Measurements from ENCODE around the gene ERC2. TPM values are rescaled to one million over a fixed set of nuclear protein-coding genes. Genes with fewer than 3 reads are reported as not detected.

Gene ERC2
- total and polyA plus RNA-seq, 12 donors, result 0.22 to 4.2 (median 1.7) TPM

DNA sequence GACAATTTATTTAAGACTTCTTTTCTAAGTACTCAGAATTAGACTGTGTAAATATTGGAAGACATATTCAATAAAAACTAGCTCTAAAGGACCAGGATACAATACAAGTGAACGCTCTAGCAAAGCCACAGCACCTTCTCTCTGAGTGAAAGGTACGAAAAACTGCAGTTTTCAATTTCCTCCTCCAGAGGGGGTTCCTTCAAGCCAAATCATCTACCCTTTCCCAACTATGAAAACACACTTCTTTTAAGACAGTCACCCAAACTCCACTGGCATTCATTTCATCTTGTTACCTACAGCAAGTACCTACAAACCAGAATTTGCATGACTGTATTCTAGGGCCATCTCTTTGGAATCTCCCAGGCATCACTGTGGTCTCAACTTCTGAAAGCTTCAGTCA, 165.8 kb downstream of the ERC2 start:
- no peak overlapping the region for H3K4me3 ChIP-seq
- intact Hi-C loops (cut with DNase I), result no loop called here
- H3K4me1 ChIP-seq, result no peaks in the 10 kb centered on the region
- H3K27me3 ChIP-seq, result no peaks in the 10 kb centered on the region
- TF ChIP-seq, protein P1, sequence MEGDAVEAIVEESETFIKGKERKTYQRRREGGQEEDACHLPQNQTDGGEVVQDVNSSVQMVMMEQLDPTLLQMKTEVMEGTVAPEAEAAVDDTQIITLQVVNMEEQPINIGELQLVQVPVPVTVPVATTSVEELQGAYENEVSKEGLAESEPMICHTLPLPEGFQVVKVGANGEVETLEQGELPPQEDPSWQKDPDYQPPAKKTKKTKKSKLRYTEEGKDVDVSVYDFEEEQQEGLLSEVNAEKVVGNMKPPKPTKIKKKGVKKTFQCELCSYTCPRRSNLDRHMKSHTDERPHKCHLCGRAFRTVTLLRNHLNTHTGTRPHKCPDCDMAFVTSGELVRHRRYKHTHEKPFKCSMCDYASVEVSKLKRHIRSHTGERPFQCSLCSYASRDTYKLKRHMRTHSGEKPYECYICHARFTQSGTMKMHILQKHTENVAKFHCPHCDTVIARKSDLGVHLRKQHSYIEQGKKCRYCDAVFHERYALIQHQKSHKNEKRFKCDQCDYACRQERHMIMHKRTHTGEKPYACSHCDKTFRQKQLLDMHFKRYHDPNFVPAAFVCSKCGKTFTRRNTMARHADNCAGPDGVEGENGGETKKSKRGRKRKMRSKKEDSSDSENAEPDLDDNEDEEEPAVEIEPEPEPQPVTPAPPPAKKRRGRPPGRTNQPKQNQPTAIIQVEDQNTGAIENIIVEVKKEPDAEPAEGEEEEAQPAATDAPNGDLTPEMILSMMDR (IDR thresholded peaks at IDR 0.05), result peak in 1 of 9 donors; percentile 21
- no peaks in the 10 kb centered on the region for H3K36me3 ChIP-seq
- DNase-seq (no peak), ATAC-seq (no peak)
- H3K9me3 ChIP-seq, result no peaks in the 10 kb centered on the region
- 83 to 89% methylated on average over 2 of the region's 2 CpGs for WGBS, 2 donors
- H3K27ac ChIP-seq, result no peak overlapping the region

DNA sequence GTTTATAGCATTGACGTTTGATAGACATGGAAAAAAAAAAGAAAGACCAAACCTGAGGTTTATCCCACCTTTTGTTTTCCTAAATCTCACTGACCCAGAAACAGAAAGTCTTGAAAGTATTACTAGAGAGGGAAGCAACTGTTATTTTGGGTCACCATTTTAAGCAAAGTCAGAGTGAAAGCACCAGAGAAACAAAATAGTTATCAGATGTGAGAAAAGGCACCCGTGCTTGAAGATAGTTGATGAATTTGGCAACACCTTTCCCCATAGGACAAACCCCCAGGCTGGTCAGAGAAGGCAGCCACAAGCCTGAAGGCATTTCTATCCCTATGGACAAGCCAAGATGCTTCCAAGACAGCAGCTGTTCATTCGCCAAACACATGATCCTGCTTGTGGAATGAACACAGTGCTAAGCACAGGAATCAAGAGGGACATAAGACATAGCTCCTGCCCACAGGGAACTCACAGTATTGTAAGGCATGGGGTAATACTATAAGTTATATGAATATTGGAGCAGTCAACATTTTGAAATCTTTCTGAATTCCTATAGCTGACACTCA, 170.9 kb downstream of the ERC2 start:
- WGBS, 2 donors, result 65 to 74% methylated on average over 3 of the region's 3 CpGs
- intact Hi-C loops (cut with DNase I), result no loop called here
- Histone ChIP-seq H3K27ac (no peak overlapping the region), H3K27me3 (no peaks in the 10 kb centered on the region), H3K4me1 (no peaks in the 10 kb centered on the region), H3K4me3 (no peak overlapping the region), H3K36me3 (no peaks in the 10 kb centered on the region), H3K9me3 (no peaks in the 10 kb centered on the region)
- TF ChIP-seq, protein P1 (IDR thresholded peaks at IDR 0.05), result no peak
- no peak for ATAC-seq
- no peak for DNase-seq

DNA sequence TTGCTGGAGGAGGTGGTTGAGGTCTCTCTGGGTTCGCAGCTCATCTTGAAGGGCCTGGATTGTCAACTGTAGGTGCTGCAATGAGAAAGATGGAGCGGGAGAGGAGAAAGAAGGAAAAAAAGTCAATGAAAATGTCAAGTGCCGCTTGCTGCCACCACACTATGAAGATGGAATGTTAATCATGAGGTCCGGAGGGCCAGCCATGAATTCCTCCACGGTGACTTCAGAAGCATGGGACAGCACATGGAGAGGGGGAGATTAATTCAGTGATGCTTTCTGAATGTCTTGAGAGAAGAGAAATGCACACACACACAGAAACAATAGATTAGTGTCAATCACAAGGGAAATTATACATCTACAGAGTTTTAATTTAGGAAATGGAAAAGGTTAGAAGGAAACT, 171.9 kb downstream of the ERC2 start:
- DNase-seq, result no peak
- 62 to 70% methylated on average over 5 of the region's 5 CpGs for WGBS, 2 donors
- intact Hi-C loops (cut with DNase I), result no loop called here

DNA sequence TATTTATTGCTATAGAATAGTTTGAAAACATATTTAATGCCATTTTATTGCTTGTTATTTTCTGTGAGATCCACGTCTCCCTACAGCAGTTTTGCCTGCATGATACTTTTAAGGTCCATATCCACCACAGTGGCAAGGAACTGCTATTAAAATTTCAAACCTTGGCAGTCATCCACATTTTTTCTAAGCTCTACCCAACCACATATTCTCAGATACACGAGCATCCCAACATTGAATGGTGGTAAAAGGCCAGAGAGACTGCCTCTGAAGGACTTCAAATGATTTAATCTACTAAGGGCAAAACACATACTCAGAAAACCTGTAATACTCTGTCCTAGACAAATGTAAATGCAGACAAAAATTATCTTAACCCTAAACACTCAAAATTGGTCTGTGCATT, 173.1 kb downstream of the ERC2 start:
- Histone ChIP-seq H3K9me3 (no peaks in the 10 kb centered on the region), H3K4me3 (no peak overlapping the region), H3K36me3 (no peaks in the 10 kb centered on the region), H3K27me3 (no peaks in the 10 kb centered on the region), H3K27ac (no peak overlapping the region), H3K4me1 (no peaks in the 10 kb centered on the region)
- TF ChIP-seq, protein P1 (IDR thresholded peaks at IDR 0.05), result no peak
- WGBS, 2 donors, result 45 to 60% methylated on average over 2 of the region's 2 CpGs
- ATAC-seq, result no peak
- intact Hi-C loops (cut with DNase I), result no loop called here
- DNase-seq, result no peak

More for the DNA sequence above, 171.9 kb downstream of the ERC2 start:
- Histone ChIP-seq H3K4me3 (no peak overlapping the region), H3K36me3 (no peaks in the 10 kb centered on the region), H3K27me3 (no peaks in the 10 kb centered on the region), H3K27ac (no peak overlapping the region), H3K9me3 (no peaks in the 10 kb centered on the region), H3K4me1 (no peaks in the 10 kb centered on the region)
- ATAC-seq, result no peak
- TF ChIP-seq, protein P1 (IDR thresholded peaks at IDR 0.05), result no peak

Data from heart right ventricle (tissue), 16 donors.